G401 (cell line): ENCODE results near the gene KMT2B. TPM values are rescaled to one million over a fixed set of nuclear protein-coding genes. Genes with fewer than 3 reads are reported as not detected.
"Not testable (repeated sequence)": the region's sequence is repeated elsewhere in the genome, so short reads cannot be mapped to it uniquely, and the experiment has no call there.

Experiments
- DNase-seq: peaks from one replicate; pipeline ENCODE4 v3.0.0-alpha.2; 2015; ENCODE audit warnings: low spot score
- in situ Hi-C: cut with HindIII; loops from 2 replicates; pipeline ENCODE4 v1.10.0; 2016; ENCODE audit warnings: low sequenced_read_pairs, mixed read lengths
- total RNA-seq: library from RNA; depleted of rRNA; stranded (reverse); fragments of >200 nt; shearing (Covaris generic); gene quantifications from 2 replicates; pipeline ENCODE4 v1.2.3, GENCODE V29; 2014

KMT2B gene
- total RNA-seq, 1 experiment from 2014 or later, result 4.6 TPM

- DNase-seq, result no peak
- in situ Hi-C loops, result no loop called here
These were observed 35.0 kb downstream of the KMT2B start for GRCh38 chr19:35752746-35753350.

- in situ Hi-C loops, result no loop called here
- no peak for DNase-seq
These were observed 36.0 kb downstream of the KMT2B start for GRCh38 chr19:35753634-35754369.

DNA sequence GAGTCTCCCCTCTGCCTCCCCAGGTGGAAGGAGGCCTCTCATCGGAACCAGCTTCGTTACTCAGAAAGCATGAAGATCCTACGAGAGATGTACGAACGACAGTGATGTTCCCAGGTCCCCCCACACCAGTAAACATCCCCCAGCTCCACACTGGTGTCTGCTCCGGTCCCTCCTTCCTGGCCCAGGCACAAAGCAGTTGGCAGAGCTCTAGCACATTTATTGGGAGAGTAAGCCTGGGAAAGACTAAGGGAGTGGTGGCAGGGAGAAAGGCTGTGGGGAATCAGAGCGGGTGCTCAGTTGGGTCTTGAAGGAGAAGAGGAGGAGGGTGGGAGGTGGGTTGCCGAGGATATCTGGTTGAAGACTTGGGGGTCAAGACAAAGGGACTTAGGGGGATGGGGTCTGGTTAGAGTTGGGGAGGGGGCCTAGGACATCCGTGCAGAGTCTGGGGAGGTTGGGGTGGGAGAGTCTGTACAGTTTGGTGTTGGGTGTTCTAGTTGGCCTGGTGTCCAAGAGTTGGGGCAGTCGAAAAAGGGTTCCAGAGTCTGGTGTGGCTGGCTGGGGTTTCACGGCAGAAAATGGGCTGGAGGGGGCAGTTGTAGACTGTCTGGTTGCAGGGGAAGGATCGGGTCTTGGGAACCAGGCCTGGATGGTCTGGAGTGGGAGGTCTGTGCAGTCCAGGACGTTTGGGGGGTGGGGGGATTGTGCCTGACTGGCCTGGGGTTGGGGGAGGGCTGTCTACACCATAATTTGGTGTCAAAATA lies 36.7 kb downstream of the KMT2B start:
- in situ Hi-C loops, result no loop called here
- no peak for DNase-seq

DNA sequence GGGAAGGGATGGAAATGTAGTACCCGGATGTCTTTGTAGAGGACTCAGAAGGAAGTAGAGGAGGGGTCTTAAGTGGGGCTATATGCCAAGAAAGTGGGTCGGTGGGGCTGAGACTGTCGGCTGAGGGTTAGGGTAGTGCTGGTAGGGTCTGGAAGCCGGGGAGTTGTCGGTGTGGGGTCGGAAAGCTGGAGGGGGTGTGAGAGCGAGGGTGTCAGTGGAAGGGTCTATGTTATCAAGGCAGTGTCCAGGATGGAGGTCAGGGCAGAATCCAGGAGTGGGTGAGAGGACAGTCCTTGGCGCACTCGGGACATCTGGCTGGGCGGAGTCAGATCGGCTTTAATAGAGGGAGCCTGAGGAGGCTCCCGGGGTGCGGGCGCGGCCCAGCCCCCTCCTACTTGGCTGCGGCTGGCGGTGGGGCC lies 37.3 kb downstream of the KMT2B start:
- in situ Hi-C loops, result no loop called here
- DNase-seq, result no peak

GRCh38 chr19:35755550-35756376 lies 38.0 kb downstream of the KMT2B start:
- DNase-seq, result no peak
- in situ Hi-C loops, result no loop called here

DNA sequence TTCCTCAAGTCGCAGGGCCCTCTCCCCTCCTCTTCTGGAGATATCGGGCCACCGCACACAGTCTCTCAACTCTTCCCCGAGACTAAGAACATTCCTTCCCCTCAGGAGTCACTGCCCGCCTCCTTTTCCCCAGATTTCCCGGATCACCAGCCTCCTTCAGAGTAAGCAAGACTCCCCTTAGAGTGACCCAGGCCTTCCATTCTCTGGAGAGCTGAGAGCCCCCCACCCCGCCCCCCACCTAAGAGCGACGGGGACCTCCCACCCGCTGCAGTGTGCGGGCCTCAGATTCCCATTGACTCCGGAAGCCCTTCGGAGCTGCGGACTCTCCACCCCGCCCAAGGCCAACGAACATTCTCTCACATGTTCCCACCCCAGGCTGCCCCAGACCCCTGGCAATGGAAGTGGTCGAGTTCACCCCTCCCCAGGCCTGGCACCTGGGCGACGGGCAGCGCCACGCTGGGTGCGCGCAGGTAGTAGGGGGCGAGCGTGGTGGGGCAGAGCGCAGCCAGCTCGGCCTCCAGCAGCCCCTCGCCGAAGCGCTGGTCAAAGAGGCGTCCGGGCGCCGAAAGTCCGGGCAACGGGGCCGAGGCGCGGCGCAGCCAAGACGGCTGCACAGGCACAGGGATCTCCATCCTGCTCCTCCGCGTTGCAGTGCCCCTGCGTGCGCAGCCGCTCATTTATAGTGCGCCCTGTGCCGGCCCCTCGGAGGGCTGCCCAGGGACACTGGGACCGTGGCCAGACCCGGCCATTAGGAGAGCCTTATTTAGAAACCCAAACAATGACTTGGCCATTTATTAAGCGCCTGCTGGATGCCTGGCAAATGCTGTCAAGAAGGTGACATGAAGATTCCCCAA lies 38.8 kb downstream of the KMT2B start, which contains the start of gene HSPB6:
Gene HSPB6, minus strand, starts transcription at position 653 of the 854 bp plus-strand sequence. Its CDS starts 21 bp downstream, at position 632.
- in situ Hi-C loops, result no loop called here
- peak; percentile 32 for DNase-seq

DNA sequence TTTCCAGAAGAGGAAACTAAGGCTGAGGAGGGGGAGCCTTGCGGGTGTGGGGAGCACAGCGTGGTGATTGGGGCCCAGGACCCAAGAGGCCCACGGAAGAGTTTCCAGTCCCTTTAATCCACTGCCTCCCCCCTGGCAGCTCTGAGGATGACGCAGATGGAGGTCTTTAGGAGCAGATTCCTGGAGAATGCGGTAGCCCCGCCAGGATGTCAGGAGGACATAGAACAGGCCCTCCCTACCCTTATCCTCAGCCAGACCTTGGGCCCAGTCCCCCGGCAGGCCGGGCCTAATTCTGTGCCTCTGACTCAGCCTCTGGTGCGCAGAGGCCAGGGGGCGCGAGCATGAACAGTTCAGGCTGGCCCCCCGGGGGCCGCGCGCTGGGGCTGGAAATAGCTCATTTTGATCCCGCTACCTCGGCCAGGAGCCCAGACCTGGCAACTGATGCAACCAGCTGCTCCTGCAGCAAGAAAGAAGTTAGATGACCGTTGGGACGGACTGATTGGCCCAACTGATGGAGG lies 39.5 kb downstream of the KMT2B start:
- DNase-seq, result no peak
- in situ Hi-C loops, result no loop called here

GRCh38 chr19:35757749-35758608 lies 40.2 kb downstream of the KMT2B start, which contains the start of gene PROSER3:
Gene PROSER3 (plus strand): TSS chr19:35758176. CDS start chr19:35758216, 40 bp downstream.
- in situ Hi-C loops, result no loop called here
- peak; percentile 99 for DNase-seq

DNA sequence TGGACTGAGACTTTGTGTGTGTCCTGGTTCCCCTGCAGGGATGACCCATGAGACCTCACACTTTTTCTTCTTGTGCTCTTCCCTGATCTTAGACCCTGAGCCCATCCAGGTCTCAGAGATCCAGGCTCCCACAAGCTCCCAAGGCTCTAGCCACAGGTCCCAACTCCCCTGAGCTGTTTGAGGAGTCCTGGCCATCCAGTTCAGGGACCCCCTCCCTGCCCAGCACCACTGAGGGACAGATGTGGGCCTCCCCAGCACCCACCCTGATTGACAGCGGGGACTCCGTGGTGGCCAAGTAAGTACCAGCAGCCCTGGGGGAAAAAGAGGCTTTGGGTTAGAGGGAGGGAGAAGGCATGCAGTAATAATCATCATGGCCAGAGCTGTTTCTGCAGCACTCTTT lies 41.9 kb downstream of the KMT2B start:
- DNase-seq, result no peak
- in situ Hi-C loops, result no loop called here

DNA sequence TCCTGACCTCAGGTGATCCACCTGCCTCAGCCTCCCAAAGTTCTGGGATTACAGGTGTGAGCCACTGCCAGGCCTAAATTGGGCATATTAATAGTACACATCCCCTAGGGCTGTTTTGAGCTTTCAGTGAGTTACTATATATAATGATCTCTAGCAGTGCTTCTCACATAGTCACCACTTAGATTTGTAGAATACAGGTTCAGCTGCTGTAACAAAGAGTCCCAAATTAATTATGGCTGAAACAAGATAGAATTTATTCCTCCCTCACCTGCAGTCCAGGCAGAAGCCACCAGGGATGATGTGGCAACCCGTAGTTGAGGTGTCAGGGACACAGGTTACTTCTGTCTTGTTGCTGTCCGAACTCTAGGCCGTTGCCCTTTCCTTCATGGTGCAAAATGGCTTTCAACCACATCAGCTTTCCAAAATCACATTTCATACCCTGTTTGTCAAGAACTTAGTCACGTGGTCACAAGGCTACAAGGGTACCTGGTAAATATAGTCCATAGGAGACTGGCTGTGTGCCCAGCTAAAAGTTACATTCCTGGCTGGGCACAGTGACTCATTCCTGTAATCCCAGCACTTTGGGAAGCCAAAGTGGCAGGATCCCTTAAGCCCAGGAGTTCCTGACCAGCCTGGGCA lies 43.0 kb downstream of the KMT2B start:
- DNase-seq, result no peak
- in situ Hi-C loops, result no loop called here

- in situ Hi-C loops, result no loop called here
- no peak for DNase-seq
These were observed 46.9 kb downstream of the KMT2B start for GRCh38 chr19:35764432-35765315.

DNA sequence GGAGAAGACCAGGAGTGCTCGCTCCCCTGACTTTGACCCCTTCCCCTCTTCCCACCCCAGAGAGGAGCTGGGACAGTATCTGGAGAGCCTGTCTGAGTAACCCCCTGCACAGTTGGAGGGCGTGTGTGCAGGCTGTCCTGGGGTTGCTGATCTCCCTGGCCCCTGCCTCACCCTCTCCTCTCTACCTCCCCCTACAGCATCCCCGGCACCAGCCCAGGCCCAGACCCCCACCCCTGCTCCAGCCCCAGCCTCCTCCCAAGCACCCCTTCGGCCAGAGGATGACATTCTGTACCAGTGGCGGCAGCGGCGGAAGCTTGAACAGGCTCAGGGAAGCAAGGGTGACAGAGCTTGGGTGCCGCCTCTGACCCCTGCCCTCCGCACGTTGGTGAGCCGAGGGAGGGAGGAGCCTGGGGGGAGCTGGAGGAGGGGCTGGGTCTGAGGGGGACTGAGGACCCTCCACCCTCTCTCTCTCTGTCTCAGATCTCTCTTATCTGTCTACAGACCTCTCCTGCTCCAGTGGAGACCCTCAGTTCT lies 48.8 kb downstream of the KMT2B start:
- in situ Hi-C loops, result no loop called here
- no peak for DNase-seq

GRCh38 chr19:35767288-35768081 lies 49.7 kb downstream of the KMT2B start:
- in situ Hi-C loops, result no loop called here
- DNase-seq, result no peak

DNA sequence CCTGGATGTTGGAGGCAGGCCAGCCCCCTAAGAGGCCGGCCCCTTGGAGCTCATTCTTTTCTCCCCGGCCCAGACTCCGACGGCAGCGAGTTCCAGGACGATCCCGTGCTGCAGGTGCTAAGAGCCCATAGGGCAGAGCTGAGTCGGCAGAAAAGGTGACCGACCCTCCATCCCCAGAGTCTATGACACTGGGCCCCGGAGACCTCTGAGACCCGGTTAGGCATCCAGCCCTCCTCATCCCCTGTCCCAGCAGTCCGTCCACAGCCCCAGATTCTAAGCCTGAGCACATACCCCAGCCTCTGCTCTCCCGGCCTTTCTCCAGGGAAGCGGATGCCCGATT lies 50.2 kb downstream of the KMT2B start:
- in situ Hi-C loops, result no loop called here
- no peak for DNase-seq

GRCh38 chr19:35772362-35772761 lies 54.6 kb downstream of the KMT2B start:
- in situ Hi-C loops, DNase-seq: not testable (repeated sequence)
